GM19239 (cell line): ENCODE data around the gene PRMT7.

ENCODE experiments used
- DNase-seq: peaks from one replicate; pipeline ENCODE4 v3.0.0; 2011; ENCODE audit warnings: low spot score; ENCODE audit not compliant: insufficient read length
- FAIRE-seq: peaks from 2 replicates; lab custom pipeline; 2011; peaks lifted over from hg19 to GRCh38; lab: Jason Lieb, UNC

Gene PRMT7

GRCh38 chr16:68345958-68346635 is 35.3 kb downstream of the PRMT7 start:
- DNase-seq, result no peak
- no peak for FAIRE-seq

- FAIRE-seq (no peak), DNase-seq (no peak)
These were observed 36.2 kb downstream of the PRMT7 start for GRCh38 chr16:68346892-68347480.

- FAIRE-seq (no peak), DNase-seq (no peak)
These were observed 36.8 kb downstream of the PRMT7 start for GRCh38 chr16:68347605-68348004.

- FAIRE-seq, result no peak
These were observed 38.0 kb downstream of the PRMT7 start for GRCh38 chr16:68348639-68349445.

GRCh38 chr16:68349838-68350410 is 39.1 kb downstream of the PRMT7 start:
- FAIRE-seq (no peak), DNase-seq (no peak)

More at GRCh38 chr16:68348639-68349445, 38.0 kb downstream of the PRMT7 start:
- DNase-seq, result no peak

- FAIRE-seq, result no peak
- no peak for DNase-seq
These were observed 40.1 kb downstream of the PRMT7 start for GRCh38 chr16:68350813-68351350.

- FAIRE-seq (no peak), DNase-seq (no peak)
These were observed 40.6 kb downstream of the PRMT7 start for GRCh38 chr16:68351463-68351862.

- no peak for DNase-seq
- FAIRE-seq, result no peak
These were observed 41.2 kb downstream of the PRMT7 start for GRCh38 chr16:68351991-68352431.

- FAIRE-seq, result no peak
- DNase-seq, result no peak
These were observed 42.5 kb downstream of the PRMT7 start for GRCh38 chr16:68353366-68353765.

- DNase-seq (no peak), FAIRE-seq (no peak)
These were observed 44.0 kb downstream of the PRMT7 start for GRCh38 chr16:68354816-68355215.

- FAIRE-seq (peak; percentile 51), DNase-seq (no peak)
These were observed 44.8 kb downstream of the PRMT7 start for GRCh38 chr16:68355447-68356248.

GRCh38 chr16:68356249-68356918 is 45.6 kb downstream of the PRMT7 start:
- DNase-seq (peak; percentile 96), FAIRE-seq (peak; percentile 97)

- no peak for FAIRE-seq
- no peak for DNase-seq
These were observed 46.1 kb downstream of the PRMT7 start for GRCh38 chr16:68356919-68357286.

GRCh38 chr16:68357521-68357922 is 46.7 kb downstream of the PRMT7 start:
- FAIRE-seq (no peak), DNase-seq (no peak)

GRCh38 chr16:68357923-68358322 is 47.1 kb downstream of the PRMT7 start:
- DNase-seq (no peak), FAIRE-seq (no peak)

GRCh38 chr16:68358951-68359350 is 48.1 kb downstream of the PRMT7 start:
- FAIRE-seq (no peak), DNase-seq (no peak)

GRCh38 chr16:68359398-68360191 is 48.8 kb downstream of the PRMT7 start:
- FAIRE-seq (no peak), DNase-seq (no peak)

GRCh38 chr16:68360547-68360946 is 49.7 kb downstream of the PRMT7 start:
- DNase-seq, result no peak
- FAIRE-seq, result no peak
